Activated CD4-positive, alpha-beta T cell treated with anti-CD3 and anti-CD28 coated beads, Interleukin-2, Interleukin-4, amounts not matched to agents 100 ng/mL and 50 ng/mL, durations not matched to agents 16 hours and 8 hours (primary cell): ENCODE results near the gene MDM1.

ENCODE experiments used
- DNase-seq: peaks from one replicate; pipeline ENCODE4 v3.0.0-alpha.2; 2020; ENCODE audit warnings: low spot score

The MDM1 gene, protein sequence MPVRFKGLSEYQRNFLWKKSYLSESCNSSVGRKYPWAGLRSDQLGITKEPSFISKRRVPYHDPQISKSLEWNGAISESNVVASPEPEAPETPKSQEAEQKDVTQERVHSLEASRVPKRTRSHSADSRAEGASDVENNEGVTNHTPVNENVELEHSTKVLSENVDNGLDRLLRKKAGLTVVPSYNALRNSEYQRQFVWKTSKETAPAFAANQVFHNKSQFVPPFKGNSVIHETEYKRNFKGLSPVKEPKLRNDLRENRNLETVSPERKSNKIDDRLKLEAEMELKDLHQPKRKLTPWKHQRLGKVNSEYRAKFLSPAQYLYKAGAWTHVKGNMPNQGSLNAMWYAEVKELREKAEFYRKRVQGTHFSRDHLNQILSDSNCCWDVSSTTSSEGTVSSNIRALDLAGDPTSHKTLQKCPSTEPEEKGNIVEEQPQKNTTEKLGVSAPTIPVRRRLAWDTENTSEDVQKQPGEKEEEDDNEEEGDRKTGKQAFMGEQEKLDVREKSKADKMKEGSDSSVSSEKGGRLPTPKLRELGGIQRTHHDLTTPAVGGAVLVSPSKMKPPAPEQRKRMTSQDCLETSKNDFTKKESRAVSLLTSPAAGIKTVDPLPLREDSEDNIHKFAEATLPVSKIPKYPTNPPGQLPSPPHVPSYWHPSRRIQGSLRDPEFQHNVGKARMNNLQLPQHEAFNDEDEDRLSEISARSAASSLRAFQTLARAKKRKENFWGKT

DNA sequence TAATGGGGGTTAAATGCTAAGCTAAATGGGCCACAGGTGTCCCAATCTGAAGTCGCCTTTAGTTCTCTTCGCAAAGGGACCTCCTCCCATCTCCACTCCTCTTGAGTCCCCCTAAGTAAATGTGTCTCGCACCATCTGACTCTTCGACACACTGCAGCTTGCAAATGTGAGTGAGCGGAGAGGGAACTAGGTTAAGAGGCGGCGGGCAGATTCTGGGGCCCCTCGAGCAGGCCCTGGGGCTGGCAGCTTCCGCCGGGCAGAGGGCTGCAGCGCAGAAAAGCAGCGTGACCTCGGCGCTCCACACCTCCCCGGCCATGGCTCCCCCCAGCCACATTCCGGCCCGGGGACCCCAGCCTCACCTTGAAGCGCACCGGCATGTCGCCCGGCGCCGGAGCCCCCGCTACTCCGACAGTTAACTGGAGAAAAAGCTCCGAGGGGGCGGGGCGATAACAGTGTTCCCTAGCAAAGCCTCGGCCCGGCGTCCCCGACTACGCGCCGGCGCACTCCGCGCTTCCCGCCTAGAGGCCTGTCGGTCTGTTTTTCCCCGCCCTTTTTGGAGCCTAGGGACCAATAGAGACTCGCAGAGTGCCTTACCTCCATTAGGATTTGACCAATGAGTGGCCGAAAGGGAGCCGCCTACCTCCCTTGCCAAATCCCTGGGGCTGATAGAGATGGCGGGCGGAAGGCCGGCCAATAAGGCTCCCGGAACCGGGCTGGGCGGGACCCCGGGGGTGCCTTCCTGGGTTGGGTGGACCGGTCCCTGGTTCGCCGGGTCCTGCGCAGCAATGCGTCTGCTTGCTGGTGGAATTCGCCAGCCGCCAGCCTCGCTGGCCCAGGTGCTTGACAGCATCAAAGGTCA is at the start of gene MDM1:
Gene MDM1 (minus strand): TSS at position 494 of the 859 bp plus-strand sequence. CDS start 117 bp downstream, at position 377.
- peak; percentile 99 for DNase-seq

GRCh38 chr12:68381476-68382219 is 49.5 kb upstream of the MDM1 start:
- no peak for DNase-seq

- DNase-seq: no peak
Measured at GRCh38 chr12:68378872-68379606, 46.9 kb upstream of the MDM1 start.

GRCh38 chr12:68377881-68378280 is 45.7 kb upstream of the MDM1 start:
- no peak for DNase-seq

GRCh38 chr12:68376901-68377300 is 44.7 kb upstream of the MDM1 start:
- no peak for DNase-seq

DNA sequence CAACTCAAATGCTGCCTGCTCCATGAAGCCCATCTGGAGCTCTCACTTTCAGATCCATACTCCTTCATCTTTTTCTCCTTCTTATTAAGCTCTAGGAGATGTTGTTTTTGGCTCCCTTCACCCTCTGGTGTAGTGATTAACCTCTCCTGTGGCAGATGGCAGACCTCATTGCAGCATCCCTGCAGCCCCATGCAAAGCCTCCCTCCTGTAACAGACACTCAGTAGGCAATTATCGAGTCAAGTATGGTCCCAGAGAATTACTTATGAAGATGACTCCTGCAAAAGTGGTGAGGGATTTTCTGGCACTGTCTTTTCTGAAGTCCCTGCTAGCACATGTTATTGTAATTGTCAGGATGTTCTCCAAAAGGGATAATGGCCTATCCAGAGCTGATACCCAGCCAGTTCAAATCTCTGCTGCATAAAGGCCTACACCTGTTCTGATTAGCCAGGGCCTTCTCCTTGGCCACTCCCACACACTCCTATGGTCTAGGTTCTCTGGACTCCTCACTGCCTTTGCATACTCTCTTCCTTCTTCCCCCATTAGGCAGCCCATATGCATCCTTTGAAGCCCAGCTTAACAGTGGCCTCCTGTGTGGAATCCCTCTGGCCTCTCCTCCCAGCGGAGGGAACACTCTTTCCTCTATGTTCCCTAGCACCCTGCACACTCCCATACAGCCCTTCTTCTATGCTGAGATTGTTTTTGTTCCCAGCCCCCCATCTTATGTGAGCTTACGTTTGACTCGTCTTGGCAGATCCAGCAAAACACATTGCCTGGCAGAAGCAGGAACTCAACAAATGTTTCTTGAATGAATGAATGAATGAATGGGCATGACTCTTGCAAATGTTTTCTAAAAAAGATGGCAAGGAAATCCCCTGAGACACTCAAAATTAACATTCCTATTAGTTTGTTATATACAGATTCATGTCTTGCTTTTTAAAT is 43.9 kb upstream of the MDM1 start:
- no peak for DNase-seq

DNA sequence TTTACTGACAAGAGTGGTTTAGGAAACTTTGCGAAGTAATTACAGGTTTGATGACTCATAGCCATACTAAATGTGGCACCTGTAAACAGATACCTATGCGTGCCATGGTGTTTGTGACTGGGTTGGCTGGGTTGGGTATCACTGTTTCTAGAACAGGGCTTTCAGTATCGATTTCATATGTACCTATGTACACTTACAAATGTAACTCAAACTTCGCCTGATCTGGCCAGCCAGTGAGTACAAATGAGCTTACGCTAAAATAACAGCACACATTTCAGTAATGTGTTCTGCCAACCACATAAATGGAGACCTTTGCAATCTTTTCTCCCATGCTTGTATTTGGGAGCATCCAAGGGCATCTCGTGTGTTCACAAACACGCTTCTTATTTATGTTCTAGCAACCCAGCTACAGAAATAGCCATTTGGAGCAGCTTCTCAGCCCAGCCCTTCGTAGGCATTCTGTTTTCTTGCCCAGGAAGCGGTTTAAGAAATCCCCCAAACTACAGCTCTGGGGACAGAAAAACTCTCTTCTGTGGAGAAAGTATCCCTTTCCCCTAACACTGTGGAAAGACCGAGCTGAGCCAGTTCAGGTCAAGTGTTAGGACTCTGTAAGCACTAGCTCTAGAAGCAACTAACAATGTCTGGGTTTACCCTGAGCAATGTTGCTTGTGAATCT is 42.3 kb upstream of the MDM1 start:
- DNase-seq: peak; percentile 93

- DNase-seq: no peak
Measured at GRCh38 chr12:68370667-68371066, 38.5 kb upstream of the MDM1 start.

DNA sequence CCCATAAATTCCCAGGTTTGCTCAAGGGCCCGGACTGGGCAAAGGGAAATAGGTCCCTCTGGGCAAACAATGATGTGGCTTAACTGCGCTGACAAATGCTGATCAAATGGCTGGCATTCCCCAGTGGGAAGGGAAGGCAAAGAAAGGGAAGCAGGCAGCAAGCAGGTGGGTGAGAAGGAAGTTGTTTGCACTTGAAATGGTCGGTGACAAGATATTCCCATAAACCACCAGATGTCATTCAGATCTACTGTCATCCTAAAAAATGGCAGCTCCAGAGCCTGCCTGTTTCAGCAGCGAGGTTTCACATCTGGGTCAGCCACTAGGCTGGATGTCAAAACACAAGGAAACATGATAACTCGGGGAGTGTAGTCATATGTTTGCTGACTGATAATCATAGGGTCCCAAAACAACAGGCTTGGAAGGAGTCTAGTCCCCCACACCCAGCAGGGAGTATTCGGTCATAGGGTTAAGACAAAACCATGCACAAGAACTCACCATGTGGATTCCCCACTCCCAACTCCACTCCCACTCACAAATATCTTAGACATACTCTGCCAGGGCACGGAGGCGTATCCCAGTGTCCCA is 37.9 kb upstream of the MDM1 start:
- DNase-seq: no peak

- no peak for DNase-seq
Measured at GRCh38 chr12:68368327-68368726, 36.2 kb upstream of the MDM1 start.

DNA sequence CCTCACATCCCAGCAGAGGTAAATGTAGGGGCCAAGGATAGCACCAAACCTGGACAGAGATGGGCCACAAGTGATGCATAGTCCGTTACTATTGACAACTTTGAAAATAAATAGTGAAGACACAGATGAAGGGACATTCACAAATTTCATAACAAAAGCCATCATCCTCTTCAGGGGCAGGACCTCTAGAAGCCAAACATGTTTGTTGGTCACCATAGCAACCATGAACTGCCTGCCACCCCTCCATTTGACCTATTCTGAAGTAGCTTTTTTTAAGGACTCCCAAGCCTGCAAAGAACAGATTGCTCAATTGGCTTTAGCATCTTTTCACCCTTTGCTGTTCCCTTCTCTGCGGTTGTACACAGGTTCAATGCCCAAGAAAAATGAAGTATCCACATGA is 35.7 kb upstream of the MDM1 start:
- DNase-seq: peak; percentile 36

DNA sequence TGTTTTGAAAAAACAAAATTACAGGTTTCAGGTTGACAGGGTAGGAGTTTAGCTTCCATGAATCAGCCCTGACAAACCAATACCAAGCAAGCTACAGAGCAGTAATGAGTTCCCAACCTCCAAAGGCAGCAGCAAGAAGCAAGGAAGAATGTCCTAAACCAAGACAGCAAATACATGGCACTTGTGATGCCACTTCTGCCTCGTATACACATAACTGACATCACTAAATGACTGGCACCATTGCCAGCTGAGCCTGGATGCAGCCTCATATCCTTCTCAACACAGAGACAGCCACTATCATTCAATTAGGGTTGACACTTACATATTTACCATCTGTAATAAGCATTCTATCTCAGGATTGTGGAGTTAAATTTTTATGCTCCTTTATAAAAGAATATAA is 35.0 kb upstream of the MDM1 start:
- DNase-seq: peak; percentile 46

DNA sequence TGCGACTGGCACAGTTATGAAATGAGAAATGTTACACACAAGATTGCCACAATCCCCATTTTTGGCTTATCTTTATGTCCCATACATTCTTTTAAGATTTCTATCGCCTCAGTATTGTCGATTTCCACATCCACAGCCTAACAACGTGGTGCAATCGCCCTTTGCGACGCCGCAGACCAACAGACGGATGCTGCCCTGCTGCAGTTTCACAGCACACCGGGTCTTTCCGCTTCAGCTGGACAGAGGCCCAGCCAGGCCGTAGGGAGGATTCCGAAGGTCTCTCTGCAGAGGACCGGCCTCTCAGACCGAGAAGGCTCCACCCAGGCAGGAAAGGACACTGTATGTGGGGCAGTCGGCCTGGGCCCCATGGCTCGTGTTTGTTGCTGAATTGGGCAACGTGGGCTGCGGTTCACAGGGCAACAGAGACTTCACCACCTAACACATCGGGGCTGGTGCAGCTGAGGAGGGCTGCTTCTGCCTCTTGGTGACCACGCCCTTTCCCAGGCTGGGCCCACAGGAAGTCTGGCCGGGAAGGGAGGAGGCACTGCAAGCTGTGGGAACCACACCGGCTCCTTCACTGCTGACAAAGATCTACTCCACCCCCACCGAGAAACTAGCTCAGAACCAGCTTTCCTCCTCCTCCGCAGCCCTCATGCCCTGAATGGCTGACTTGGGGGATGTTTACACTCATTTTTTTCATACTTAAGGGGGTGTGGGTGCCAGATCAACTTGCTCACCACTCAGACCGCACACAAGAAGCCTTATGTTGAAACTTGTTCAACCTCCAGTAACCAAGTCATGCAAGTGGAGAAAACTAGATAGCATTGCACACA is 32.9 kb upstream of the MDM1 start:
- DNase-seq: peak; percentile 98

DNA sequence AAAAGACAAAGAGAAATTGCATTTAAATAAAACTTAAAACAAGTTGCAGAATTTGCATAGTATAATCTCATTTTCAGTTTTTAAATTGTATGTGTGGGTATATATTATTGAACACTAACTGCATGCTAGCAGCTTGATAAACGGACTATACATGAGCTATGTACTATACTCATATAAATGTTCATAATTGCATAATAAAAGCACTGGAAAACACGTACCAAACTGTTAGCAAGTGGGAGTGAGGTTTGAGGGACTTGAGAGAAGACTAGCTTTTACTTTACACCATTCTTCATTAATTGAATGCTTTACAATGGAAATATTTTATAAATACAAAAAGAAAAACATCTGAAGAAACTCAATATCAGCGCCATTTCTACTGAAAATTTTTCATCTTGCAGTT is 32.2 kb upstream of the MDM1 start:
- no peak for DNase-seq

DNA sequence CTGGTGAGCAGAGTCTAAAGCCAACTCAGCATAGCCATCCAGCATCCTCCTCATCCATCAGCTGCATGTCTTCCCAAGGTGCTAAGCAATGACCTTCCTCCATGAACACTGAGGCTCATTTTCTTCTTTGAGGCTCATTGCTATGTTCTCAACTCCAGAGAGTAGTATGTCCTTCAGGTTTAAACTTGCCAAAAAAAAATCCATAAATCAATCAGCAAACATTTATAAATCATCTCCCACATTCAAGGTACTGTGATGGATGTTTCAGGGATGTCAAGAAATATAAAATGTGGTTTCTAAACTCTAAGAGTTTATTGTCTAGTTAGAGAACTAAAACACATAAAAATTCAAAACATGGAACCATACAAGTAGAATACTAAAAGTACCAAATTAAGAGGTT is 29.8 kb upstream of the MDM1 start:
- no peak for DNase-seq

GRCh38 chr12:68359674-68360073 is 27.5 kb upstream of the MDM1 start:
- DNase-seq: no peak

- peak; percentile 80 for DNase-seq
Measured at GRCh38 chr12:68358532-68359485, 26.6 kb upstream of the MDM1 start.
